DOHH2 (cell line): ENCODE results near the gene SHROOM1.

Experiments
- H3F3A ChIP-seq: fragments of 200-600 bp; sonication (generic), shearing (Covaris generic); 2 replicates; pipeline ENCODE4 v1.6.0; 2016; ENCODE audit warnings: antibody characterized with exemption, mild to moderate bottlenecking; ENCODE audit not compliant: control insufficient read depth, insufficient read depth
- H3K27ac ChIP-seq: fragments of 200-600 bp; sonication (generic); 2 replicates; pipeline ENCODE4 v1.5.1; 2014; ENCODE audit warnings: low read depth, mild to moderate bottlenecking, low read length, moderate library complexity
- H3K27me3 ChIP-seq: fragments of 200-600 bp; sonication (generic); 2 replicates; pipeline ENCODE4 v1.6.1; 2014; ENCODE audit warnings: mild to moderate bottlenecking, low read length, mixed read lengths; ENCODE audit not compliant: control insufficient read depth
- H3K36me3 ChIP-seq: fragments of 200-600 bp; sonication (generic); 2 replicates; pipeline ENCODE4 v1.6.1; 2014; ENCODE audit warnings: mild to moderate bottlenecking, low read length, moderate library complexity, mixed read lengths; ENCODE audit not compliant: control insufficient read depth
- H3K4me1 ChIP-seq: fragments of 200-600 bp; sonication (generic); 2 replicates; pipeline ENCODE4 v1.6.1; 2014; ENCODE audit warnings: mild to moderate bottlenecking, low read length, mixed read lengths; ENCODE audit not compliant: control insufficient read depth
- H3K4me2 ChIP-seq: fragments of 200-600 bp; sonication (generic); 2 replicates; pipeline ENCODE4 v1.6.0; 2014; ENCODE audit warnings: mild to moderate bottlenecking, low read length, moderate library complexity
- H3K4me3 ChIP-seq: fragments of 200-600 bp; sonication (generic); 2 replicates; pipeline ENCODE4 v1.5.1; 2014; ENCODE audit warnings: mild to moderate bottlenecking, low read length, mixed read lengths
- H3K79me2 ChIP-seq: fragments of 200-600 bp; sonication (generic); 2 replicates; pipeline ENCODE4 v1.6.1; 2014; ENCODE audit warnings: mild to moderate bottlenecking, low read length, mixed read lengths; ENCODE audit not compliant: control insufficient read depth
- H3K9me2 ChIP-seq: fragments of 200-600 bp; sonication (generic); replicated peaks from 2 replicates; pipeline ENCODE4 v1.6.1; 2014; ENCODE audit warnings: mild to moderate bottlenecking, low read length, mixed read lengths; ENCODE audit not compliant: control insufficient read depth
- H3K9me3 ChIP-seq: fragments of 200-600 bp; sonication (generic); 2 replicates; pipeline ENCODE4 v1.6.1; 2014; ENCODE audit warnings: antibody characterized with exemption, low read length, mixed read lengths; ENCODE audit not compliant: control insufficient read depth, insufficient read depth
- H4K20me1 ChIP-seq: fragments of 200-600 bp; sonication (generic); 2 replicates; pipeline ENCODE4 v1.6.0; 2014; ENCODE audit warnings: low read depth, mild to moderate bottlenecking, antibody characterized with exemption, low read length, moderate library complexity; ENCODE audit not compliant: control insufficient read depth, insufficient read depth
- EZH2phosphoT487 ChIP-seq: fragments of 200-600 bp; sonication (generic); IDR thresholded peaks from 2 replicates; pipeline ENCODE4 v1.6.1; 2017; ENCODE audit warnings: borderline replicate concordance, mild to moderate bottlenecking, antibody characterized with exemption, low read length, moderate library complexity, mixed read lengths
- TF ChIP-seq, protein P1 (sequence below): fragments of 200-600 bp; sonication (generic); IDR thresholded peaks from one replicate; pipeline ENCODE4 v1.5.1; 2014; ENCODE audit warnings: antibody characterized with exemption, mild to moderate bottlenecking, low read depth, low read length; ENCODE audit not compliant: poor library complexity, severe bottlenecking

The SHROOM1 gene

DNA sequence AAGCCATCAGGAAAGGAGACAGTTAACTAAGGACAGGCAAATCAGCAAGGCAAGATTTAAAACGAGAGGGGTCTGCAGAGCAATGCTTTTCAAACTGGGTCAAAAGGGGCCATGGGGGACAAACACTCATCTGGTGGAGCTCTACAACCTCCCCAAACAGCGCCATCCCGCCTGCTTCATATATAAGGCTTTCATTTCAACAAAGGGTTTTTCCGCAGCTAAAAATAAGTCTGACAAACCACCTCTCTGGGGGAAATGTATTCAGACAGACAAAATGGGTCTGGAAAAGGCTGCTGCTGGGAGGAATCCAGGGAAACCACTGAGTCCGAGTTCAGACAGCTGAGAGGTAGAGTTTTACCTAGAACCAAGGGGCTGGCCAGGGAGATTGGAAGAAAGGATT lies 45.1 kb downstream of the SHROOM1 start:
- no peak overlapping the region for H3K27ac ChIP-seq
- H3K27me3 ChIP-seq, result peaks cover 46% of the 10 kb centered on the region
- H3K4me2 ChIP-seq, result no peak overlapping the region
- no peaks in the 10 kb centered on the region for H3F3A ChIP-seq
- TF ChIP-seq, protein P1, sequence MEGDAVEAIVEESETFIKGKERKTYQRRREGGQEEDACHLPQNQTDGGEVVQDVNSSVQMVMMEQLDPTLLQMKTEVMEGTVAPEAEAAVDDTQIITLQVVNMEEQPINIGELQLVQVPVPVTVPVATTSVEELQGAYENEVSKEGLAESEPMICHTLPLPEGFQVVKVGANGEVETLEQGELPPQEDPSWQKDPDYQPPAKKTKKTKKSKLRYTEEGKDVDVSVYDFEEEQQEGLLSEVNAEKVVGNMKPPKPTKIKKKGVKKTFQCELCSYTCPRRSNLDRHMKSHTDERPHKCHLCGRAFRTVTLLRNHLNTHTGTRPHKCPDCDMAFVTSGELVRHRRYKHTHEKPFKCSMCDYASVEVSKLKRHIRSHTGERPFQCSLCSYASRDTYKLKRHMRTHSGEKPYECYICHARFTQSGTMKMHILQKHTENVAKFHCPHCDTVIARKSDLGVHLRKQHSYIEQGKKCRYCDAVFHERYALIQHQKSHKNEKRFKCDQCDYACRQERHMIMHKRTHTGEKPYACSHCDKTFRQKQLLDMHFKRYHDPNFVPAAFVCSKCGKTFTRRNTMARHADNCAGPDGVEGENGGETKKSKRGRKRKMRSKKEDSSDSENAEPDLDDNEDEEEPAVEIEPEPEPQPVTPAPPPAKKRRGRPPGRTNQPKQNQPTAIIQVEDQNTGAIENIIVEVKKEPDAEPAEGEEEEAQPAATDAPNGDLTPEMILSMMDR, result no peak
- TF ChIP-seq EZH2phosphoT487, result no peak
- no peaks in the 10 kb centered on the region for H3K79me2 ChIP-seq
- H3K9me3 ChIP-seq, result no peaks in the 10 kb centered on the region
- no peaks in the 10 kb centered on the region for H3K4me1 ChIP-seq
- H3K9me2 ChIP-seq, result no peaks in the 10 kb centered on the region
- no peaks in the 10 kb centered on the region for H3K36me3 ChIP-seq
- no peaks in the 10 kb centered on the region; the same call in 1 of the 2 replicates for H4K20me1 ChIP-seq
- no peak overlapping the region for H3K4me3 ChIP-seq

DNA sequence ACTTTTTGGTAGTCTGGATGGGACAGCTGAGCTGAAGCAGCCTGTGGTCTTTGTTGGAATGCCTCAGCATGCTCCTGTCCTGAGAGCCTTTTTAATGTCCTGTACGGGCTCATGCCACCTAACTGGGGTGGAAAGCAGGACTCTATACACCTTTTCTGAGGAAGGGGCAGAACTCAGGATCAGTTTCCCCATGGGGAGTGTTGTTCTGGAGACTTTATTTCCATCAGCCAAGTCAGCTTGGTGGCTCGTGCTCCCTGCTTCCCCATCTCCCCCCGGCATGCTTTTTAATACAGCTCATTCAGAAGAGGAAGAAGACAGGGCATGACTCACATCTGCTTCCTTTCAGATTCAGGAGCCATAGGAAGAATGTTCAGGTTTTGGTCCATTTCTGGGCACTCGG lies 48.3 kb downstream of the SHROOM1 start:
- no peaks in the 10 kb centered on the region for H3K9me3 ChIP-seq
- H3K79me2 ChIP-seq, result no peaks in the 10 kb centered on the region
- H3K27me3 ChIP-seq, result peaks cover 71% of the 10 kb centered on the region
- no peaks in the 10 kb centered on the region for H3K36me3 ChIP-seq
- no peaks in the 10 kb centered on the region for H3K9me2 ChIP-seq
- no peaks in the 10 kb centered on the region for H4K20me1 ChIP-seq
- peaks cover 8% of the 10 kb centered on the region; the same call in 1 of the 2 replicates for H3F3A ChIP-seq
- TF ChIP-seq, protein P1, result no peak
- TF ChIP-seq EZH2phosphoT487, result no peak
- no peaks in the 10 kb centered on the region for H3K4me1 ChIP-seq
- H3K27ac ChIP-seq, result no peak overlapping the region
- no peak overlapping the region for H3K4me2 ChIP-seq
- H3K4me3 ChIP-seq, result no peak overlapping the region

DNA sequence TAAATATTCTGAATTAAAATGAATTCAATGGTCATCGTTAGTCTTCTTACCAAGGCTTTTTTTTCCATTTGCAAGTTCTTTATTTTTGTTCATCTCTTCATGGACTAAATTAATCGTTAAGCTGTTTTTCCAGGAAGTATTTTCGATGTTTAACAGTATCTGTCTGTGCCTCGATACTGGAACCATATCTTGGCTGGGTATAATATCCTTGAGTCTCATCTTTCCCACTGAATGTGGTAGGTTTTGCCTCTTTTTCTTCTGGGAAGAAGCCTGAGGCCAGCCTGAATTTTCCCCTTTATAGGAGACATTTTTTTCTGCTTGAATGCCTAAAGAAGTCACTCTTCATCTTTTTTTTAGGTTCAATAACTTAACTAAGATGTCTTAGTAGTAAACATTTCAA lies 49.4 kb downstream of the SHROOM1 start:
- H3K27ac ChIP-seq, result no peak overlapping the region
- H3K4me1 ChIP-seq, result no peaks in the 10 kb centered on the region
- H3F3A ChIP-seq, result peaks cover 8% of the 10 kb centered on the region; the same call in 1 of the 2 replicates
- no peaks in the 10 kb centered on the region for H3K79me2 ChIP-seq
- no peak overlapping the region for H3K4me2 ChIP-seq
- H3K4me3 ChIP-seq, result no peak overlapping the region
- TF ChIP-seq, protein P1, result no peak
- no peak for TF ChIP-seq EZH2phosphoT487
- no peaks in the 10 kb centered on the region for H3K9me3 ChIP-seq
- H4K20me1 ChIP-seq, result no peaks in the 10 kb centered on the region
- no peaks in the 10 kb centered on the region for H3K9me2 ChIP-seq
- H3K36me3 ChIP-seq, result no peaks in the 10 kb centered on the region
- H3K27me3 ChIP-seq, result peaks cover 70% of the 10 kb centered on the region

DNA sequence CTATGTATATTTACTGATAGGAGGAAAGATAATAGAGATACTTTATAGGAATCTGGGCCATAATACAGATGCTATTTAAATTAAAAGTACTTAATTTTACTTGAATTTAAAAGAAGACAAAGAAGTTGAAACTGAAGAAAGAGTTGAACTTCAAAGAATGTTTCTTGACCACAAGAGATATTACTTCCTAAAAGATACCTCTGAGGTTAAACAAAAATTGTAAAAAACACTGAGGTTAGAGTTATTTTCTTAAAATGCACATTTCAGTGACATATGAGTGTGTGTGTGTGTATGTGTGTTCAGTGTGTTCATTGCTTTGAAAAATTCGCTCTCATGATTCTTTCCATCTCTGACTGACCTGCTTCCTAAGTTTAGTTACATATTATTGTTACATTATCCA lies 49.9 kb downstream of the SHROOM1 start:
- peaks cover 72% of the 10 kb centered on the region for H3K27me3 ChIP-seq
- no peaks in the 10 kb centered on the region for H3K79me2 ChIP-seq
- H3F3A ChIP-seq, result peaks cover 8% of the 10 kb centered on the region; the same call in 1 of the 2 replicates
- H3K4me2 ChIP-seq, result no peak overlapping the region
- no peaks in the 10 kb centered on the region for H3K9me2 ChIP-seq
- H3K36me3 ChIP-seq, result no peaks in the 10 kb centered on the region
- H4K20me1 ChIP-seq, result no peaks in the 10 kb centered on the region
- H3K27ac ChIP-seq, result no peak overlapping the region
- TF ChIP-seq, protein P1, result no peak
- no peak for TF ChIP-seq EZH2phosphoT487
- H3K4me3 ChIP-seq, result no peak overlapping the region
- H3K4me1 ChIP-seq, result no peaks in the 10 kb centered on the region
- no peaks in the 10 kb centered on the region for H3K9me3 ChIP-seq
